WTC11 (cell line): ENCODE data around the gene EDARADD.

Source experiments
- MAX ChIP-seq: sonication (generic); formaldehyde crosslinking; IDR thresholded peaks from 2 replicates; pipeline ENCODE4 v1.8.0; 2022; ENCODE audit warnings: mild to moderate bottlenecking, missing genetic modification reagents
- TF ChIP-seq, protein P1 (sequence below): fragments of 200-600 bp; IDR thresholded peaks from 2 replicates; pipeline ENCODE4 v1.8.0; 2022; ENCODE audit warnings: antibody characterized with exemption
- TF ChIP-seq, protein P2 (sequence below): sonication (generic); formaldehyde crosslinking; IDR thresholded peaks from 2 replicates; pipeline ENCODE4 v1.8.1; 2022; ENCODE audit warnings: low read depth, mild to moderate bottlenecking, moderate library complexity, missing genetic modification reagents, borderline replicate concordance
- TF ChIP-seq, protein P3 (sequence below): sonication (generic); formaldehyde crosslinking; IDR thresholded peaks from 2 replicates; pipeline ENCODE4 v1.8.1; 2022; ENCODE audit warnings: mild to moderate bottlenecking, missing genetic modification reagents, moderate library complexity, borderline replicate concordance

DNA sequence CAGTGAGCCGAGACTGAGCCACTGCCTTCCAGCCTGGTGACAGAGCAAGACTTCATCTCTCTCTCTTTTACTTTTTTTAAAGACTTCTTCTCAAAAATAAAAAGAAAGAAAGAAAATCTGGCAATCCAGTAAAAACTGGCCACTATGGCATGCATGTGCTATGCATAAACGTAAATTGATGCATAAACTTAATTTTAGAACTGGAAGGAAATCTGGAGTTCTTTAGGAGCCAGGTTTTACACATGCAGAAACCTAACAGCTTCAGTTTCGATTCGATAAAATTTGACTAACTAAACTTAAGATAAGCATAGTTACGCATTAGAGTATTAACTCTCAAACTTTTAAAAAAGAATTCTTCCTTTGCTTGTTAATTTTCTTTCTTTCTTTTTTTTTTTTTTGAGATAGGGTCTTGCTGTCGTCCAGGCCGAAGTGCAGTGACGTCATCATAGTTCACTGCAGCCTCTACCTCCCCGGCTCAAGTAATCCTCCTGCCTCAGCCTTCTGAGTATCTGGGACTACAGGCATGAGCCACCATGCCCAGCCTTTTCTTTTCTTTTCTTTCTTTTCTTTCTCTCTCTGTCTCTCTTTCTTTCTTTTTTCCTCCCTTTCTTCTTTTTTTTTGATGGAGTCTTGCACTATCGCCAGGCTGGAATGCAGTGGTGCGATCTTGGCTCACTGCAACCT lies 117.8 kb downstream of the EDARADD start:
- TF ChIP-seq, protein P1, sequence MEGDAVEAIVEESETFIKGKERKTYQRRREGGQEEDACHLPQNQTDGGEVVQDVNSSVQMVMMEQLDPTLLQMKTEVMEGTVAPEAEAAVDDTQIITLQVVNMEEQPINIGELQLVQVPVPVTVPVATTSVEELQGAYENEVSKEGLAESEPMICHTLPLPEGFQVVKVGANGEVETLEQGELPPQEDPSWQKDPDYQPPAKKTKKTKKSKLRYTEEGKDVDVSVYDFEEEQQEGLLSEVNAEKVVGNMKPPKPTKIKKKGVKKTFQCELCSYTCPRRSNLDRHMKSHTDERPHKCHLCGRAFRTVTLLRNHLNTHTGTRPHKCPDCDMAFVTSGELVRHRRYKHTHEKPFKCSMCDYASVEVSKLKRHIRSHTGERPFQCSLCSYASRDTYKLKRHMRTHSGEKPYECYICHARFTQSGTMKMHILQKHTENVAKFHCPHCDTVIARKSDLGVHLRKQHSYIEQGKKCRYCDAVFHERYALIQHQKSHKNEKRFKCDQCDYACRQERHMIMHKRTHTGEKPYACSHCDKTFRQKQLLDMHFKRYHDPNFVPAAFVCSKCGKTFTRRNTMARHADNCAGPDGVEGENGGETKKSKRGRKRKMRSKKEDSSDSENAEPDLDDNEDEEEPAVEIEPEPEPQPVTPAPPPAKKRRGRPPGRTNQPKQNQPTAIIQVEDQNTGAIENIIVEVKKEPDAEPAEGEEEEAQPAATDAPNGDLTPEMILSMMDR = no peak
- TF ChIP-seq, protein P2, sequence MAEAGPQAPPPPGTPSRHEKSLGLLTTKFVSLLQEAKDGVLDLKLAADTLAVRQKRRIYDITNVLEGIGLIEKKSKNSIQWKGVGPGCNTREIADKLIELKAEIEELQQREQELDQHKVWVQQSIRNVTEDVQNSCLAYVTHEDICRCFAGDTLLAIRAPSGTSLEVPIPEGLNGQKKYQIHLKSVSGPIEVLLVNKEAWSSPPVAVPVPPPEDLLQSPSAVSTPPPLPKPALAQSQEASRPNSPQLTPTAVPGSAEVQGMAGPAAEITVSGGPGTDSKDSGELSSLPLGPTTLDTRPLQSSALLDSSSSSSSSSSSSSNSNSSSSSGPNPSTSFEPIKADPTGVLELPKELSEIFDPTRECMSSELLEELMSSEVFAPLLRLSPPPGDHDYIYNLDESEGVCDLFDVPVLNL (CRISPR knock-in tag) = no peak
- TF ChIP-seq MAX (CRISPR knock-in tag) = no peak
- TF ChIP-seq, protein P3, sequence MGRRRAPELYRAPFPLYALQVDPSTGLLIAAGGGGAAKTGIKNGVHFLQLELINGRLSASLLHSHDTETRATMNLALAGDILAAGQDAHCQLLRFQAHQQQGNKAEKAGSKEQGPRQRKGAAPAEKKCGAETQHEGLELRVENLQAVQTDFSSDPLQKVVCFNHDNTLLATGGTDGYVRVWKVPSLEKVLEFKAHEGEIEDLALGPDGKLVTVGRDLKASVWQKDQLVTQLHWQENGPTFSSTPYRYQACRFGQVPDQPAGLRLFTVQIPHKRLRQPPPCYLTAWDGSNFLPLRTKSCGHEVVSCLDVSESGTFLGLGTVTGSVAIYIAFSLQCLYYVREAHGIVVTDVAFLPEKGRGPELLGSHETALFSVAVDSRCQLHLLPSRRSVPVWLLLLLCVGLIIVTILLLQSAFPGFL (CRISPR knock-in tag) = no peak
